Neural cell (in vitro differentiated cells): Measurements from ENCODE around the gene SYTL5. TPM values are rescaled to one million over a fixed set of nuclear protein-coding genes. Genes with fewer than 3 reads are reported as not detected.

Source experiments
- H2AFZ ChIP-seq: fragments of 200-600, 300-800 bp; sonication (generic), shearing (Covaris generic); 2 replicates; pipeline ENCODE4 v1.6.0; 2014; ENCODE audit warnings: low read depth, mild to moderate bottlenecking, antibody characterized with exemption, low read length, moderate library complexity
- H3F3A ChIP-seq: fragments of 200-600 bp; shearing (Covaris generic); 2 replicates; pipeline ENCODE4 v1.6.1; 2016; ENCODE audit warnings: mild to moderate bottlenecking, moderate library complexity, mixed read lengths, antibody characterized with exemption, low read length; ENCODE audit not compliant: insufficient read depth, poor library complexity, severe bottlenecking
- H3K27ac ChIP-seq: fragments of 200-600, 300-800 bp; sonication (generic), shearing (Covaris generic); 2 replicates; pipeline ENCODE4 v1.5.1; 2014; ENCODE audit warnings: mild to moderate bottlenecking, low read length, moderate library complexity
- H3K27me3 ChIP-seq: fragments of 300-800, 200-600 bp; sonication (generic), shearing (Covaris generic); 2 replicates; pipeline ENCODE4 v1.6.0; 2014; ENCODE audit warnings: mild to moderate bottlenecking, low read depth, low read length, moderate library complexity; ENCODE audit not compliant: insufficient read depth
- H3K36me3 ChIP-seq: fragments of 300-800, 200-600 bp; sonication (generic), shearing (Covaris generic); 2 replicates; pipeline ENCODE4 v1.5.1; 2014; ENCODE audit warnings: mild to moderate bottlenecking, antibody characterized with exemption, low read length, moderate library complexity; ENCODE audit not compliant: insufficient read depth
- H3K4me2 ChIP-seq: fragments of 300-800, 200-600 bp; sonication (generic), shearing (Covaris generic); 2 replicates; pipeline ENCODE4 v1.6.0; 2014; ENCODE audit warnings: mild to moderate bottlenecking, low read length
- H3K4me3 ChIP-seq: fragments of 300-800, 200-600 bp; sonication (generic), shearing (Covaris generic); 2 replicates; pipeline ENCODE4 v1.5.1; 2014; ENCODE audit warnings: mild to moderate bottlenecking, low read length, moderate library complexity
- H3K79me2 ChIP-seq: fragments of 200-600 bp; shearing (Covaris generic); replicated peaks from 2 replicates; pipeline ENCODE4 v1.6.0; 2014; ENCODE audit warnings: mild to moderate bottlenecking, low read length, moderate library complexity; ENCODE audit not compliant: insufficient read depth
- H3K9ac ChIP-seq: fragments of 300-800, 200-600 bp; sonication (generic), shearing (Covaris generic); 2 replicates; pipeline ENCODE4 v1.6.1; 2016; ENCODE audit warnings: mild to moderate bottlenecking, low read length, mixed read lengths
- H3K9me2 ChIP-seq: fragments of 200-600 bp; shearing (Covaris generic); 2 replicates; pipeline ENCODE4 v1.6.1; 2016; ENCODE audit warnings: mild to moderate bottlenecking, low read length, mixed read lengths; ENCODE audit not compliant: insufficient read depth
- H3K9me3 ChIP-seq: fragments of 200-600, 300-800 bp; sonication (generic), shearing (Covaris generic); 2 replicates; pipeline ENCODE4 v1.6.1; 2016; ENCODE audit warnings: mild to moderate bottlenecking, mixed run types, low read length, moderate library complexity, mixed read lengths
- H4K20me1 ChIP-seq: fragments of 200-600 bp; shearing (Covaris generic); 2 replicates; pipeline ENCODE4 v1.6.1; 2016; ENCODE audit warnings: mild to moderate bottlenecking, mixed run types; ENCODE audit not compliant: insufficient read depth
- EP300 ChIP-seq: fragments of 450-650 bp; conservative IDR thresholded peaks from 2 replicates; pipeline ENCODE4 v1.6.1; 2014; ENCODE audit warnings: antibody characterized with exemption, mild to moderate bottlenecking, moderate library complexity; ENCODE audit not compliant: poor library complexity, severe bottlenecking
- EZH2 ChIP-seq: fragments of 200-600, 300-800 bp; shearing (Covaris generic), sonication (generic); IDR thresholded peaks from 2 replicates; pipeline ENCODE4 v1.6.1; 2014; ENCODE audit warnings: antibody characterized with exemption, low read length, borderline replicate concordance, mild to moderate bottlenecking; ENCODE audit not compliant: insufficient read depth, poor library complexity, severe bottlenecking
- MXI1 ChIP-seq: fragments of 450-650 bp; conservative IDR thresholded peaks from 2 replicates; pipeline ENCODE4 v1.6.1; 2014; ENCODE audit warnings: antibody characterized with exemption, mild to moderate bottlenecking; ENCODE audit not compliant: poor library complexity, severe bottlenecking
- POLR2AphosphoS5 ChIP-seq: IDR thresholded peaks from 2 replicates; pipeline ENCODE4 v1.6.1; 2012
- RAD21 ChIP-seq: fragments of 450-650 bp; conservative IDR thresholded peaks from 2 replicates; pipeline ENCODE4 v1.6.1; 2014; ENCODE audit warnings: antibody characterized with exemption, mild to moderate bottlenecking, moderate library complexity
- SMC3 ChIP-seq: fragments of 450-650 bp; conservative IDR thresholded peaks from 2 replicates; pipeline ENCODE4 v1.6.1; 2014; ENCODE audit warnings: antibody characterized with exemption, mild to moderate bottlenecking, moderate library complexity; ENCODE audit not compliant: poor library complexity
- TAF1 ChIP-seq: IDR thresholded peaks from 2 replicates; pipeline ENCODE4 v1.6.1; 2012; ENCODE audit warnings: low read depth
- polyA plus RNA-seq: library from polyadenylated mRNA; depleted of rRNA; stranded (reverse); fragments of >200 nt; gene quantifications from 2 replicates; pipeline ENCODE4 v1.2.3, GENCODE V29; 2014
- TF ChIP-seq, protein P1 (sequence below): IDR thresholded peaks from 2 replicates; pipeline ENCODE4 v1.6.1; 2012; ENCODE audit warnings: borderline replicate concordance
- TF ChIP-seq, protein P2 (sequence below): fragments of 450-650 bp; IDR thresholded peaks from 2 replicates; pipeline ENCODE4 v1.5.1; 2014; ENCODE audit warnings: antibody characterized with exemption, mild to moderate bottlenecking, moderate library complexity; ENCODE audit not compliant: poor library complexity, severe bottlenecking

SYTL5 gene
- polyA plus RNA-seq, 1 donor from 2014 or later, result 1.0 TPM

DNA sequence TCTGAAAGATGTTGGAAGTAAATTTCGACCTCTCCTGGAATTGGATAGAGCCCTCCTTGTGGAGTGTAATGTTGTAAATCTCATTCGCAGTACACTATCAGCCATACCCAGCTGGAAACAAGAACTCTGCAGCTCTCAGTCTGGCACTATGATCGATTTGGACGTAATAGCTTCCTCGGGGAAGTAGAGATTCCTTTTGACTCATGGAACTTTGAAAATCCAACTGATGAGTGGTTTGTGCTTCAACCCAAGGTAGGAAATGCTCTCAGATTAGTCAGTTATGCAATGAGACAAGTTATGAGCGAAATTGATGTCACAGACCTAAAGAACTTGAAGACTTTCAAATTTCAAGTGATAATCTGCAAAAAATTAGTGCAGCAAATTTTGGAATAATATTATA lies 103.9 kb downstream of the SYTL5 start:
- H3K4me3 ChIP-seq, result no peak overlapping the region
- TF ChIP-seq RAD21 (no peak), EZH2 (no peak), POLR2AphosphoS5 (no peak), TAF1 (no peak), EP300 (no peak), MXI1 (no peak), SMC3 (no peak)
- TF ChIP-seq, protein P1, sequence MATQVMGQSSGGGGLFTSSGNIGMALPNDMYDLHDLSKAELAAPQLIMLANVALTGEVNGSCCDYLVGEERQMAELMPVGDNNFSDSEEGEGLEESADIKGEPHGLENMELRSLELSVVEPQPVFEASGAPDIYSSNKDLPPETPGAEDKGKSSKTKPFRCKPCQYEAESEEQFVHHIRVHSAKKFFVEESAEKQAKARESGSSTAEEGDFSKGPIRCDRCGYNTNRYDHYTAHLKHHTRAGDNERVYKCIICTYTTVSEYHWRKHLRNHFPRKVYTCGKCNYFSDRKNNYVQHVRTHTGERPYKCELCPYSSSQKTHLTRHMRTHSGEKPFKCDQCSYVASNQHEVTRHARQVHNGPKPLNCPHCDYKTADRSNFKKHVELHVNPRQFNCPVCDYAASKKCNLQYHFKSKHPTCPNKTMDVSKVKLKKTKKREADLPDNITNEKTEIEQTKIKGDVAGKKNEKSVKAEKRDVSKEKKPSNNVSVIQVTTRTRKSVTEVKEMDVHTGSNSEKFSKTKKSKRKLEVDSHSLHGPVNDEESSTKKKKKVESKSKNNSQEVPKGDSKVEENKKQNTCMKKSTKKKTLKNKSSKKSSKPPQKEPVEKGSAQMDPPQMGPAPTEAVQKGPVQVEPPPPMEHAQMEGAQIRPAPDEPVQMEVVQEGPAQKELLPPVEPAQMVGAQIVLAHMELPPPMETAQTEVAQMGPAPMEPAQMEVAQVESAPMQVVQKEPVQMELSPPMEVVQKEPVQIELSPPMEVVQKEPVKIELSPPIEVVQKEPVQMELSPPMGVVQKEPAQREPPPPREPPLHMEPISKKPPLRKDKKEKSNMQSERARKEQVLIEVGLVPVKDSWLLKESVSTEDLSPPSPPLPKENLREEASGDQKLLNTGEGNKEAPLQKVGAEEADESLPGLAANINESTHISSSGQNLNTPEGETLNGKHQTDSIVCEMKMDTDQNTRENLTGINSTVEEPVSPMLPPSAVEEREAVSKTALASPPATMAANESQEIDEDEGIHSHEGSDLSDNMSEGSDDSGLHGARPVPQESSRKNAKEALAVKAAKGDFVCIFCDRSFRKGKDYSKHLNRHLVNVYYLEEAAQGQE, result no peak
- TF ChIP-seq, protein P2, sequence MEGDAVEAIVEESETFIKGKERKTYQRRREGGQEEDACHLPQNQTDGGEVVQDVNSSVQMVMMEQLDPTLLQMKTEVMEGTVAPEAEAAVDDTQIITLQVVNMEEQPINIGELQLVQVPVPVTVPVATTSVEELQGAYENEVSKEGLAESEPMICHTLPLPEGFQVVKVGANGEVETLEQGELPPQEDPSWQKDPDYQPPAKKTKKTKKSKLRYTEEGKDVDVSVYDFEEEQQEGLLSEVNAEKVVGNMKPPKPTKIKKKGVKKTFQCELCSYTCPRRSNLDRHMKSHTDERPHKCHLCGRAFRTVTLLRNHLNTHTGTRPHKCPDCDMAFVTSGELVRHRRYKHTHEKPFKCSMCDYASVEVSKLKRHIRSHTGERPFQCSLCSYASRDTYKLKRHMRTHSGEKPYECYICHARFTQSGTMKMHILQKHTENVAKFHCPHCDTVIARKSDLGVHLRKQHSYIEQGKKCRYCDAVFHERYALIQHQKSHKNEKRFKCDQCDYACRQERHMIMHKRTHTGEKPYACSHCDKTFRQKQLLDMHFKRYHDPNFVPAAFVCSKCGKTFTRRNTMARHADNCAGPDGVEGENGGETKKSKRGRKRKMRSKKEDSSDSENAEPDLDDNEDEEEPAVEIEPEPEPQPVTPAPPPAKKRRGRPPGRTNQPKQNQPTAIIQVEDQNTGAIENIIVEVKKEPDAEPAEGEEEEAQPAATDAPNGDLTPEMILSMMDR, result no peak

DNA sequence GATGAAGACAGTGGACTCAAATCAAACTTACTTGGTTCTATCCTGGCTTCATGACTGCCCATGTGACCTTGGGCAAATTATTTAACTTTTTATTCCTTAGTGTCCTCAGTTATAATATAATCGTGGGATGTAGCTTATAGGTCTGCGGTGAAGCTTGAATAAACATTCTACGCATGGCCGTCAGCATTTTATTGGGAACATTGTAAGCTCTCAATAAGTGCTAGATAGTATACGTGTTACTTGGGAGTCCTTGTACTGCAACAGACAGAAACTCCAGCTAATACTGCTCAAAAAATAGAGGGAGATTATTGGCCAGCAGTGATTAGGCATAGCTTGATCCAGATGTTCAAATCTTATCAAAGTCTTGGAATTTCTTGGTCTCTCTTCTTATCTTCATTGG lies 104.8 kb downstream of the SYTL5 start:
- Histone ChIP-seq H2AFZ (no peak overlapping the region), H3K4me3 (no peak overlapping the region), H3K27me3 (no peaks in the 10 kb centered on the region), H3K4me2 (no peak overlapping the region), H4K20me1 (no peaks in the 10 kb centered on the region), H3K79me2 (no peaks in the 10 kb centered on the region), H3K27ac (no peak overlapping the region), H3F3A (no peaks in the 10 kb centered on the region), H3K9ac (no peak overlapping the region), H3K36me3 (no peaks in the 10 kb centered on the region), H3K9me3 (no peaks in the 10 kb centered on the region), H3K9me2 (no peaks in the 10 kb centered on the region)
- TF ChIP-seq EZH2 (no peak), TAF1 (no peak), EP300 (no peak), POLR2AphosphoS5 (no peak), SMC3 (no peak), RAD21 (no peak), MXI1 (no peak)
- TF ChIP-seq, protein P2, result no peak
- TF ChIP-seq, protein P1, result no peak

More for the DNA sequence above, 103.9 kb downstream of the SYTL5 start:
- H3K9me2 ChIP-seq, result no peaks in the 10 kb centered on the region
- no peaks in the 10 kb centered on the region for H3K27me3 ChIP-seq
- H3K9me3 ChIP-seq, result no peaks in the 10 kb centered on the region
- no peaks in the 10 kb centered on the region for H3K79me2 ChIP-seq
- no peak overlapping the region for H2AFZ ChIP-seq
- H3K27ac ChIP-seq, result no peak overlapping the region
- H3K4me2 ChIP-seq, result no peak overlapping the region
- H4K20me1 ChIP-seq, result no peaks in the 10 kb centered on the region
- no peaks in the 10 kb centered on the region for H3K36me3 ChIP-seq
- H3K9ac ChIP-seq, result no peak overlapping the region
- H3F3A ChIP-seq, result no peaks in the 10 kb centered on the region
